ENCODE measurements around the gene LONP2.

DNA sequence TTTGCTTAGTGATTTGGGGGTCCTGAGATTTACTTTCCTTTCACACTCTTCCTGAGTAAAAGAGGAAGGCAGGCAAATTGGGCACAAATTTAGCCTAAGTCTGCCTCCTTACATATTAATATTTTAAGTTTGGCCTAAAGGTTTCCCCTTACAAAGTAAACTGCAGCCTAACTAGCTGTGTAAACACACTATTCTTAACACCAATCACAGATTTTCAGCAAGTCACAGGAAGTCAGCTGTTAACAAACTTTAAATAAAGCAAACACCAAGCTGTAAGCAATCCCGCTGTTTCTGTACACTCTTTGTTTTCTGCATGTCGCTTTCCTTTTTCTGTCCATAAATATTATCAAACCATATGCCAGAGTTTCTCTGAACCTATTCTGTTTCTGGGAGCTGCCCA is 48.4 kb downstream of the LONP2 start:
- TF ChIP-seq CTCF (IDR thresholded peaks at IDR 0.05 in 2 of 3, conservative IDR thresholded peaks at IDR 0.05 in 1 of 3; ENCODE audit: insufficient read depth in 2 of 3, low read depth in 1 of 3, low read length in 3 of 3), result no peak
- TF ChIP-seq MTA3 (IDR thresholded peaks at IDR 0.05; ENCODE audit: borderline replicate concordance), result no peak
- TF ChIP-seq EP400 (IDR thresholded peaks at IDR 0.05), result no peak
